RWPE1 (cell line): Measurements from ENCODE around the gene STAT1.

Experiments
- CTCF ChIA-PET: fragments of 350-600 bp; sonication (Branson Sonifier 250); formaldehyde crosslinking; extraction: SDS; loops from one replicate; lab custom pipeline; 2021; lab: Yijun Ruan, JAX
- POLR2A ChIA-PET: fragments of 400-600 bp; formaldehyde crosslinking; extraction: SDS; loops from one replicate; lab custom pipeline; 2020; ENCODE audit warnings: antibody characterized with exemption; ENCODE audit not compliant: low non-redundant PET; lab: Yijun Ruan, JAX
- DNase-seq: peaks from one replicate; pipeline ENCODE4 v3.0.0; 2012; ENCODE audit warnings: low spot score
- H3K27ac ChIP-seq: fragments of 450-650 bp; 2 replicates; pipeline ENCODE4 v1.5.1; 2017
- CTCF ChIP-seq: fragments of 450-650 bp; conservative IDR thresholded peaks from 2 replicates; pipeline ENCODE4 v1.5.1; 2017; ENCODE audit warnings: low read depth, mild to moderate bottlenecking

Gene STAT1

GRCh38 chr2:191026377-191026776 lies 12.4 kb upstream of the STAT1 start:
- DNase-seq: no peak
- ChIA-PET POLR2A (no interaction called here), CTCF (no interaction called here)

DNA sequence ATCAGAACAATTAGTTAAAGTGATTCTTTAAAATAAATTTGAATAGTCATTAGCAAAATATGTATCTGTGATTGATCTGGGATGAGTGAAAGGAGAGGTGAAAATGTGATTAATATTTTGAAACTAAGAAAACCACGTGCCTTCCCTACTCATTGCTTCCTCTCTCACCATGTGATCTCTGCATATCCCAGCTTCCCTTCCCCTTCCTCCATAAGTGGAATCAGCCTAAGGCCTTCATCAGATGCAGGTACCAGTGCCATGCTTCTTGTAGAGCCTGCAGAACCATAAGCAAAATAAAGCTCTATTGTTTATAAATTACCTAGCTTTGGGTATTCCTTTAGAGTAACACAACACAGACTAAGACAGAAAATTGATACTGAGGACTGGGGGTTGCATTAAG lies 11.2 kb upstream of the STAT1 start:
- POLR2A ChIA-PET: no interaction called here
- CTCF ChIA-PET: no interaction called here
- DNase-seq: no peak
- TF ChIP-seq CTCF: no peak
- H3K27ac ChIP-seq: no peak overlapping the region

More at GRCh38 chr2:191026377-191026776, 12.4 kb upstream of the STAT1 start:
- TF ChIP-seq CTCF: no peak
- H3K27ac ChIP-seq: no peak overlapping the region

GRCh38 chr2:191023235-191023679 lies 9.3 kb upstream of the STAT1 start:
- TF ChIP-seq CTCF: no peak
- POLR2A ChIA-PET: no interaction called here

DNA sequence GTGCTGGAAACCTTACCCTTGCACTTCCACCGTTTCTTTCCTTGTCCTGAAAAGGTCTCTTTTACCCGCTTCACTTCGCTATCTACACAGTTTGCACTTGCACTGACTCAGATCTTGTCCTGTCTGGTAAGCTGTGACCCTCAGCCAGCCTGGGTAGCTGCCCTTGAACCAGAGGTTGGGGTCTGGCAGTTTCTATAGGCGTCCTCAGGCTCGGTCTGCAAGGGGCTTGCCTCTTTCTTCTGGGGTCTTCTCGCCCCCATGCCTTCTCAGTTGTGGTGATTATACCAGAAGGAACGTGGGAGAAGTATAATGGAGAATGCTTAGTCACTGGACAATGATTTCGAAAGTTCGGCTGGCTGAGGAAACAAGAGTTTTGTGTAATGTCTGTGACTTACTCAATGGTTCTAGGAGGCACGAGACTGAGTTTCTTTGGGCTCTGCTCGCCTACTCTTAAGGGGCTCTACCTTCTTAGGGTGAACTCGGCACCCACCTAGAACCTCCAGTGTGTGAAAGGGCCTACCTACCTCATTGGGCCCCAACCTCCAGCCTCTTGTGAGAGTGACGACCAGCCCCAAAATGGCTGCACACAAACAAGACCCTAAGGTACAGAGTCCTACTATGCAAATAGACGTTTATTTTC lies 6.9 kb upstream of the STAT1 start:
- ChIA-PET CTCF (no interaction called here), POLR2A (no interaction called here)
- peak; percentile 75 for DNase-seq
- no peak for TF ChIP-seq CTCF
- peak overlapping the region; percentile 94 for H3K27ac ChIP-seq

More at GRCh38 chr2:191023235-191023679, 9.3 kb upstream of the STAT1 start:
- CTCF ChIA-PET: interaction anchor here (0.6 kb wide), 2 partner anchors 19 to 143 kb away, joined by 3 to 5 read pairs; no protein-coding TSS in a partner anchor
- no peak overlapping the region for H3K27ac ChIP-seq
- DNase-seq: no peak

GRCh38 chr2:191020221-191020741 lies 6.3 kb upstream of the STAT1 start:
- ChIA-PET CTCF (interaction anchor here (0.6 kb wide), 1 partner anchor 276 kb away, joined by 3 read pairs; no protein-coding TSS in a partner anchor), POLR2A (interaction anchor here (0.6 kb wide), 1 partner anchor 465 kb away, joined by 3 read pairs; no protein-coding TSS in a partner anchor)
- H3K27ac ChIP-seq: peak overlapping the region; percentile 94
- peak; percentile 96 for DNase-seq
- TF ChIP-seq CTCF: no peak

DNA sequence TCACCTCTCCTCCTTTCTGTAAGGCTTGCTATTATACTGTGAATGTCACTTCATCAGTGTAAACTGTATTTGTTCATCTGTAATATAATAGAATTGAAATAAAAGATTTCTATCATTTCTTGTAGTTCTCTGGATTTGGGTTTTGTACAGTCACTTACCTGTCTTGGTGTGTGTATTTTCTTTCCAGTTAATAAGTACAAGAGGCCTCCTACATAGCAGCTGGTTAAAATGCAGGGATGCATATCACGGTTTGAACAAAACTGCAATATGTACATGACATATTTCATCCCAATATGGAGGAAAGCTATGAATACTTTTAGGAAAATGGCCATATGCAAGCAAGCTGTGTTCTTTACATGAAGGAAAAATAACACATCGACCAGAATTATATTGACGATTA lies 5.4 kb upstream of the STAT1 start:
- ChIA-PET CTCF (no interaction called here), POLR2A (interaction anchor here (0.7 kb wide), 1 partner anchor 9 kb away, joined by 3 read pairs; no protein-coding TSS in a partner anchor)
- TF ChIP-seq CTCF: no peak
- no peak for DNase-seq
- no peak overlapping the region for H3K27ac ChIP-seq
